Endothelial cell of umbilical vein (primary cell): ENCODE results near the gene LNPEP. TPM values are rescaled to one million over a fixed set of nuclear protein-coding genes. Genes with fewer than 3 reads are reported as not detected.

Experiments used
- BruUV-seq: library from RNA; stranded (reverse); fragments of 400-500 nt; replicated peaks from 2 replicates; lab custom pipeline; 2021; lab: Mats Ljungman, UMichigan
- CTCF ChIA-PET: fragments of 300-600, 350-600 bp; sonication (Branson Sonifier 250); formaldehyde crosslinking; loops from one replicate; lab custom pipeline; 2021; ENCODE audit warnings: antibody characterized with exemption, inconsistent platforms; lab: Charles Lee
- POLR2A ChIA-PET: fragments of 300-600, 350-600 bp; sonication (Branson Sonifier 250); formaldehyde crosslinking; loops from one replicate; lab custom pipeline; 2021; ENCODE audit warnings: antibody characterized with exemption, inconsistent platforms; lab: Charles Lee
- DNase-seq: peaks from one replicate; pipeline ENCODE4 v3.0.0-alpha.2; 2011; ENCODE audit warnings: low read depth, low spot score
- FAIRE-seq: peaks from 2 replicates; lab custom pipeline; 2011; peaks lifted over from hg19 to GRCh38; lab: Jason Lieb, UNC
- H2AFZ ChIP-seq: 2 replicates; pipeline ENCODE4 v1.6.0; 2012; ENCODE audit warnings: low read depth, low read length, control low read depth, inconsistent platforms
- H3K27ac ChIP-seq: 2 replicates; pipeline ENCODE4 v1.5.1; 2011; ENCODE audit warnings: low read depth, mild to moderate bottlenecking, control low read depth, low read length, moderate library complexity; ENCODE audit not compliant: insufficient read depth
- H3K27me3 ChIP-seq, 2 experiments: 2 replicates each; pipeline versions ENCODE4 v1.6.0 to v1.6.1; 2011; ENCODE audit warnings: low read length in 2 of 2, mixed read lengths in 1 of 2; ENCODE audit not compliant: control insufficient read depth in 2 of 2, insufficient read depth in 2 of 2
- H3K36me3 ChIP-seq, 2 experiments: 2 replicates in 1 of 2; 3 replicates in 1 of 2; pipeline ENCODE4 v1.5.1; 2011; ENCODE audit warnings: low read length in 2 of 2, mild to moderate bottlenecking in 1 of 2, moderate library complexity in 1 of 2; ENCODE audit not compliant: control insufficient read depth in 2 of 2, insufficient read depth in 2 of 2; ENCODE audit errors: extremely low read depth in 1 of 2
- H3K4me1 ChIP-seq: 3 replicates; pipeline ENCODE4 v1.5.1; 2011; ENCODE audit warnings: mild to moderate bottlenecking, low read length; ENCODE audit not compliant: control insufficient read depth, insufficient read depth; ENCODE audit errors: extremely low read depth
- H3K4me2 ChIP-seq: 2 replicates; pipeline ENCODE4 v1.6.1; 2011; ENCODE audit warnings: low read length, control low read depth, mixed read lengths; ENCODE audit not compliant: insufficient read depth
- H3K4me3 ChIP-seq, 3 experiments: fragments of 200-600 bp in 1 of 3; sonication (generic), shearing (Covaris generic) in 1 of 3; replicated peaks in 1 of 3; 2 replicates each; pipeline ENCODE4 v1.5.1; 2011 to 2016; ENCODE audit warnings: control low read depth in 3 of 3, low read length in 3 of 3, mild to moderate bottlenecking in 2 of 3, inconsistent platforms in 1 of 3, low read depth in 1 of 3, moderate library complexity in 1 of 3; ENCODE audit not compliant: insufficient read depth in 1 of 3
- H3K79me2 ChIP-seq: 2 replicates; pipeline ENCODE4 v1.6.0; 2012; ENCODE audit warnings: low read length, inconsistent platforms; ENCODE audit not compliant: control insufficient read depth, insufficient read depth
- H3K9ac ChIP-seq: replicated peaks from 2 replicates; pipeline ENCODE3; 2011; ENCODE audit warnings: low read length, control low read depth; ENCODE audit not compliant: insufficient read depth; ENCODE audit errors: extremely low read depth
- H3K9me1 ChIP-seq: replicated peaks from 3 replicates; pipeline ENCODE4 v1.6.0; 2011; ENCODE audit warnings: mild to moderate bottlenecking, low read length; ENCODE audit not compliant: control insufficient read depth, insufficient read depth; ENCODE audit errors: extremely low read depth
- H3K9me3 ChIP-seq: replicated peaks from 2 replicates; pipeline ENCODE4 v1.5.1; 2012; ENCODE audit warnings: low read length, inconsistent platforms; ENCODE audit not compliant: control insufficient read depth, insufficient read depth
- H4K20me1 ChIP-seq: replicated peaks from 2 replicates; pipeline ENCODE3; 2011; ENCODE audit warnings: mild to moderate bottlenecking, low read length; ENCODE audit not compliant: control insufficient read depth, insufficient read depth; ENCODE audit errors: extremely low read depth
- EZH2 ChIP-seq: IDR thresholded peaks from 2 replicates; pipeline ENCODE4 v1.6.1; 2012; ENCODE audit warnings: borderline replicate concordance, low read depth, mild to moderate bottlenecking, moderate library complexity, low read length, inconsistent platforms; ENCODE audit not compliant: severe bottlenecking
- FOS ChIP-seq: IDR thresholded peaks from 2 replicates; pipeline ENCODE4 v1.6.1; 2011; ENCODE audit warnings: mild to moderate bottlenecking, low read length, moderate library complexity, borderline replicate concordance; ENCODE audit not compliant: insufficient read depth
- GATA2 ChIP-seq: IDR thresholded peaks from 2 replicates; pipeline ENCODE4 v1.7.0; 2011; ENCODE audit warnings: low read depth, mild to moderate bottlenecking, moderate library complexity, mixed read lengths, low read length; ENCODE audit not compliant: insufficient read length, insufficient read depth
- JUN ChIP-seq: IDR thresholded peaks from 2 replicates; pipeline ENCODE4 v1.6.1; 2011; ENCODE audit warnings: borderline replicate concordance, low read depth; ENCODE audit not compliant: insufficient read length, insufficient read depth
- MYC ChIP-seq: IDR thresholded peaks from one replicate; pipeline ENCODE4 v1.6.1; 2011; ENCODE audit warnings: mild to moderate bottlenecking, low read depth, low read length
- POLR2A ChIP-seq: IDR thresholded peaks from 2 replicates; pipeline ENCODE4 v1.6.1; 2012; ENCODE audit warnings: low read depth, mild to moderate bottlenecking, control low read depth, low read length
- POLR2AphosphoS5 ChIP-seq: IDR thresholded peaks from 2 replicates; pipeline ENCODE4 v1.6.1; 2012; ENCODE audit warnings: low read depth, mild to moderate bottlenecking, control low read depth, low read length, moderate library complexity; ENCODE audit not compliant: insufficient read depth
- dilution Hi-C: fragments of 300-500 bp; cut with MboI; formaldehyde crosslinking; loops from one replicate; pipeline ENCODE4 v1.15.0; 2019; ENCODE audit warnings: low sequenced_read_pairs; ENCODE audit not compliant: extremely low pct_ligation_motif_present
- intact Hi-C: fragments of 100-400 bp; cut with micrococcal nuclease; formaldehyde crosslinking; loops from one replicate; pipeline ENCODE4 v1.10.0; 2022
- polyA plus RNA-seq, 4 experiments: library from polyadenylated mRNA; depleted of rRNA in 3 of 4; stranded (reverse) in 3 of 4; unstranded in 1 of 4; fragments of >200 nt; gene quantifications; 2 replicates each; pipeline versions ENCODE4 v1.2.1 to v1.2.3, GENCODE V29; 2011 to 2012; ENCODE audit warnings: missing spikeins in 1 of 4
- total RNA-seq: library from RNA; stranded (reverse); gene quantifications from 2 replicates; pipeline ENCODE4 v1.2.3, GENCODE V29; 2021
- TF ChIP-seq, protein P1 (sequence below), 2 donors: IDR thresholded peaks; 1 replicate in 1 of 2; 2 replicates in 1 of 2; pipeline ENCODE4 v1.5.1; 2011; ENCODE audit warnings: low read length in 2 of 2, mild to moderate bottlenecking in 2 of 2, moderate library complexity in 2 of 2, control low read depth in 1 of 2, inconsistent platforms in 1 of 2, low read depth in 1 of 2; ENCODE audit not compliant: insufficient read depth in 1 of 2; ENCODE audit errors: extremely low read depth in 1 of 2
- TF ChIP-seq, protein P2 (sequence below): IDR thresholded peaks from 2 replicates; pipeline ENCODE4 v1.6.1; 2011; ENCODE audit not compliant: insufficient read depth, insufficient read length

Gene LNPEP
- total and polyA plus RNA-seq, 2 donors (not counting 3 experiments of a cell fraction or from before 2014, with no cell fraction given), result 7.0 to 23.5 TPM

DNA sequence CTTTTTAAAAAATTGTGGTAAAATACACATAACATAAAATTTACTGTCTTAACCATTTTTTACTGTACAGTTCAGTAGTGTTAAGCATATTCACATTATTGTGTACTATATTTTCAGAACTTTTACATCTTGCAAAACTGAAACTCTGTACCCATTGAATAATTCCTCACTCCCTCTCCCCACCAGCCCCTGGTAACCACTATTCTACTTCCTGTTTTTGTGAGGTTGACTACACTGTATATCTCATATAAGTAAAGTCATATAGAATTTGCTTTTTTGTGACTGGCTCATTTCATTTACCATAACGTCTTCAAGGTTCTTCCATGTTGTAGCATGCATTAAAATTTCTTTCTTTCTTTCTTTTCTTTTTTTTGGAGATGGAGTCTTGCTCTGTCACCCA lies 87.0 kb downstream of the LNPEP start:
- H3K9ac ChIP-seq, result no peak overlapping the region
- peaks cover 0 to 7% of the 10 kb centered on the region in 2 experiments for H3K36me3 ChIP-seq
- no peak for DNase-seq
- H2AFZ ChIP-seq, result no peak overlapping the region
- CTCF ChIA-PET, result no interaction called here
- TF ChIP-seq, protein P1, sequence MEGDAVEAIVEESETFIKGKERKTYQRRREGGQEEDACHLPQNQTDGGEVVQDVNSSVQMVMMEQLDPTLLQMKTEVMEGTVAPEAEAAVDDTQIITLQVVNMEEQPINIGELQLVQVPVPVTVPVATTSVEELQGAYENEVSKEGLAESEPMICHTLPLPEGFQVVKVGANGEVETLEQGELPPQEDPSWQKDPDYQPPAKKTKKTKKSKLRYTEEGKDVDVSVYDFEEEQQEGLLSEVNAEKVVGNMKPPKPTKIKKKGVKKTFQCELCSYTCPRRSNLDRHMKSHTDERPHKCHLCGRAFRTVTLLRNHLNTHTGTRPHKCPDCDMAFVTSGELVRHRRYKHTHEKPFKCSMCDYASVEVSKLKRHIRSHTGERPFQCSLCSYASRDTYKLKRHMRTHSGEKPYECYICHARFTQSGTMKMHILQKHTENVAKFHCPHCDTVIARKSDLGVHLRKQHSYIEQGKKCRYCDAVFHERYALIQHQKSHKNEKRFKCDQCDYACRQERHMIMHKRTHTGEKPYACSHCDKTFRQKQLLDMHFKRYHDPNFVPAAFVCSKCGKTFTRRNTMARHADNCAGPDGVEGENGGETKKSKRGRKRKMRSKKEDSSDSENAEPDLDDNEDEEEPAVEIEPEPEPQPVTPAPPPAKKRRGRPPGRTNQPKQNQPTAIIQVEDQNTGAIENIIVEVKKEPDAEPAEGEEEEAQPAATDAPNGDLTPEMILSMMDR (IDR thresholded peaks at IDR 0.05; ENCODE audit: extremely low read depth in 1 of 2, insufficient read depth in 1 of 2, low read depth in 1 of 2, low read length in 2 of 2), result no peak
- TF ChIP-seq POLR2A (no peak), JUN (no peak), EZH2 (no peak), FOS (no peak), MYC (no peak), POLR2AphosphoS5 (no peak), GATA2 (no peak)
- TF ChIP-seq, protein P2, sequence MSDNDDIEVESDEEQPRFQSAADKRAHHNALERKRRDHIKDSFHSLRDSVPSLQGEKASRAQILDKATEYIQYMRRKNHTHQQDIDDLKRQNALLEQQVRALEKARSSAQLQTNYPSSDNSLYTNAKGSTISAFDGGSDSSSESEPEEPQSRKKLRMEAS, result no peak
- H3K4me2 ChIP-seq, result no peak overlapping the region
- BruUV-seq, result no TSS peak
- H3K27ac ChIP-seq, result no peak overlapping the region
- intact Hi-C loops, result no loop called here
- H3K4me1 ChIP-seq, result no peaks in the 10 kb centered on the region
- POLR2A ChIA-PET, result no interaction called here
- dilution Hi-C loops, result no loop called here
- no peak for FAIRE-seq
- no peaks in the 10 kb centered on the region for H3K9me1 ChIP-seq
- no peaks in the 10 kb centered on the region for H3K79me2 ChIP-seq
- no peaks in the 10 kb centered on the region for H3K9me3 ChIP-seq
- no peaks in the 10 kb centered on the region for H4K20me1 ChIP-seq
- H3K27me3 ChIP-seq, result no peaks in the 10 kb centered on the region
- no peak overlapping the region for H3K4me3 ChIP-seq
